HEK293 (cell line): ENCODE data around the gene ENPEP.

Experiments
- CTCF ChIA-PET: fragments of 350-600 bp; formaldehyde crosslinking; extraction: SDS; loops from one replicate; lab custom pipeline; 2021; ENCODE audit warnings: antibody characterized with exemption; lab: Yijun Ruan, JAX
- POLR2A ChIA-PET: fragments of 300-600 bp; formaldehyde crosslinking; extraction: SDS; loops from one replicate; lab custom pipeline; 2020; ENCODE audit warnings: antibody characterized with exemption, inconsistent platforms; lab: Yijun Ruan, JAX
- H3K27ac ChIP-seq: fragments of 200-500 bp; sonication (Bioruptor generic); 2 replicates; pipeline ENCODE4 v1.5.1; 2014; ENCODE audit warnings: low read depth, low read length, control low read depth, inconsistent platforms; ENCODE audit errors: extremely low read depth
- H3K36me3 ChIP-seq, 2 experiments: fragments of 200-500 bp in 1 of 2; sonication (Bioruptor generic) in 1 of 2; 1 replicate in 1 of 2; 2 replicates in 1 of 2; pipeline ENCODE4 v1.5.1; 2014 to 2017; ENCODE audit warnings: inconsistent platforms in 2 of 2, low read length in 2 of 2; ENCODE audit not compliant: control insufficient read depth in 2 of 2, insufficient read depth in 1 of 2
- H3K4me1 ChIP-seq: fragments of 200-500 bp; sonication (Bioruptor generic); 2 replicates; pipeline ENCODE4 v1.5.1; 2014; ENCODE audit warnings: mild to moderate bottlenecking, low read length, inconsistent platforms; ENCODE audit not compliant: control insufficient read depth, insufficient read depth
- H3K4me3 ChIP-seq: 2 replicates; pipeline ENCODE4 v1.5.1; 2011; ENCODE audit warnings: low read depth, mild to moderate bottlenecking, control low read depth, low read length, moderate library complexity
- H3K9me3 ChIP-seq: fragments of 200-500 bp; sonication (Bioruptor generic); 2 replicates; pipeline ENCODE4 v1.5.1; 2014; ENCODE audit warnings: low read depth, low read length, inconsistent platforms; ENCODE audit not compliant: control insufficient read depth, insufficient read depth
- GLI2 ChIP-seq: fragments of 450-650 bp; formaldehyde crosslinking; IDR thresholded peaks from 2 replicates; pipeline ENCODE4; 2017; ENCODE audit warnings: missing biosample characterization, missing genetic modification characterization, low read depth, borderline replicate concordance
- GLIS1 ChIP-seq: fragments of 450-650 bp; formaldehyde crosslinking; IDR thresholded peaks from 2 replicates; pipeline ENCODE4 v1.5.1; 2016; ENCODE audit warnings: missing biosample characterization, missing genetic modification characterization
- HOXA7 ChIP-seq: sonication (generic); formaldehyde crosslinking; IDR thresholded peaks from 2 replicates; pipeline ENCODE4 v1.8.1; 2022; ENCODE audit warnings: missing genetic modification reagents, borderline replicate concordance
- KLF7 ChIP-seq: fragments of 450-650 bp; formaldehyde crosslinking; IDR thresholded peaks from 2 replicates; pipeline ENCODE4 v1.5.1; 2016; ENCODE audit warnings: missing biosample characterization, missing genetic modification characterization, borderline replicate concordance
- KLF8 ChIP-seq: fragments of 450-650 bp; formaldehyde crosslinking; IDR thresholded peaks from 2 replicates; pipeline ENCODE4 v1.5.1; 2016; ENCODE audit warnings: missing biosample characterization, missing genetic modification characterization
- REPIN1 ChIP-seq: fragments of 450-650 bp; formaldehyde crosslinking; IDR thresholded peaks from 2 replicates; pipeline ENCODE4 v1.5.1; 2017; ENCODE audit warnings: missing biosample characterization, missing genetic modification characterization, low read depth
- TCF7L2 ChIP-seq: IDR thresholded peaks from 2 replicates; pipeline ENCODE4 v1.6.1; 2011; ENCODE audit warnings: low read depth, mild to moderate bottlenecking, inconsistent platforms, low read length, moderate library complexity, borderline replicate concordance
- ZBTB21 ChIP-seq: fragments of 450-650 bp; formaldehyde crosslinking; IDR thresholded peaks from 2 replicates; pipeline ENCODE4 v1.5.1; 2017; ENCODE audit warnings: missing biosample characterization, missing genetic modification characterization
- ZBTB8A ChIP-seq: fragments of 450-650 bp; formaldehyde crosslinking; IDR thresholded peaks from 2 replicates; pipeline ENCODE4 v1.5.1; 2016; ENCODE audit warnings: missing biosample characterization, missing genetic modification characterization
- ZIC2 ChIP-seq: fragments of 450-650 bp; formaldehyde crosslinking; IDR thresholded peaks from 2 replicates; pipeline ENCODE4 v1.5.1; 2016; ENCODE audit warnings: missing biosample characterization, missing genetic modification characterization
- ZNF112 ChIP-seq: fragments of 450-650 bp; formaldehyde crosslinking; IDR thresholded peaks from 2 replicates; pipeline ENCODE4 v1.5.0; 2017; ENCODE audit warnings: missing biosample characterization, missing genetic modification characterization
- ZNF155 ChIP-seq: fragments of 450-650 bp; formaldehyde crosslinking; IDR thresholded peaks from 2 replicates; pipeline ENCODE4 v1.5.1; 2016; ENCODE audit warnings: missing biosample characterization, missing genetic modification characterization
- ZNF202 ChIP-seq: fragments of 450-650 bp; formaldehyde crosslinking; IDR thresholded peaks from 2 replicates; pipeline ENCODE4 v1.5.1; 2016; ENCODE audit warnings: missing biosample characterization, missing genetic modification characterization, borderline replicate concordance
- ZNF214 ChIP-seq: fragments of 450-650 bp; formaldehyde crosslinking; IDR thresholded peaks from 2 replicates; pipeline ENCODE4 v1.5.1; 2017; ENCODE audit warnings: missing biosample characterization, mild to moderate bottlenecking, missing genetic modification characterization, borderline replicate concordance
- ZNF274 ChIP-seq, 2 experiments: fragments of 200-500 bp in 1 of 2; fragments of 450-650 bp in 1 of 2; sonication (Bioruptor generic) in 1 of 2; formaldehyde crosslinking in 1 of 2; IDR thresholded peaks; 2 replicates each; pipeline versions ENCODE4 v1.5.1 to v1.6.1; 2014 to 2016; ENCODE audit warnings: borderline replicate concordance in 1 of 2, inconsistent platforms in 1 of 2, low read length in 1 of 2, missing biosample characterization in 1 of 2, missing genetic modification characterization in 1 of 2
- ZNF311 ChIP-seq: fragments of 450-650 bp; formaldehyde crosslinking; IDR thresholded peaks from 2 replicates; pipeline ENCODE4 v1.5.1; 2017; ENCODE audit warnings: missing biosample characterization, missing genetic modification characterization, borderline replicate concordance
- ZNF391 ChIP-seq: fragments of 450-650 bp; formaldehyde crosslinking; IDR thresholded peaks from 2 replicates; pipeline ENCODE4 v1.5.1; 2016; ENCODE audit warnings: low read depth, missing biosample characterization, missing genetic modification characterization, borderline replicate concordance
- ZNF394 ChIP-seq: fragments of 450-650 bp; formaldehyde crosslinking; IDR thresholded peaks from 2 replicates; pipeline ENCODE4 v1.5.1; 2016; ENCODE audit warnings: missing biosample characterization, missing genetic modification characterization, mild to moderate bottlenecking, moderate library complexity, borderline replicate concordance
- ZNF426 ChIP-seq: fragments of 450-650 bp; formaldehyde crosslinking; IDR thresholded peaks from 2 replicates; pipeline ENCODE4 v1.5.1; 2017; ENCODE audit warnings: missing biosample characterization, missing genetic modification characterization, mild to moderate bottlenecking, inconsistent platforms, moderate library complexity
- ZNF433 ChIP-seq: fragments of 450-650 bp; formaldehyde crosslinking; IDR thresholded peaks from 2 replicates; pipeline ENCODE4 v1.5.1; 2016; ENCODE audit warnings: missing biosample characterization, missing genetic modification characterization, low read depth
- ZNF473 ChIP-seq: fragments of 450-650 bp; formaldehyde crosslinking; IDR thresholded peaks from 2 replicates; pipeline ENCODE4 v1.5.1; 2017; ENCODE audit warnings: missing biosample characterization, missing genetic modification characterization
- ZNF548 ChIP-seq: fragments of 450-650 bp; formaldehyde crosslinking; IDR thresholded peaks from 2 replicates; pipeline ENCODE4 v1.5.1; 2016; ENCODE audit warnings: missing biosample characterization, missing genetic modification characterization
- ZNF677 ChIP-seq: fragments of 450-650 bp; IDR thresholded peaks from 2 replicates; pipeline ENCODE4 v1.5.0; 2018; ENCODE audit warnings: missing biosample characterization, mild to moderate bottlenecking, missing genetic modification characterization, moderate library complexity
- ZNF701 ChIP-seq: fragments of 450-650 bp; formaldehyde crosslinking; IDR thresholded peaks from 2 replicates; pipeline ENCODE4 v1.5.1; 2016; ENCODE audit warnings: missing biosample characterization, missing genetic modification characterization
- ZNF768 ChIP-seq: fragments of 450-650 bp; formaldehyde crosslinking; IDR thresholded peaks from 2 replicates; pipeline ENCODE4 v1.5.1; 2018; ENCODE audit warnings: missing biosample characterization, mild to moderate bottlenecking, missing genetic modification characterization
- TF ChIP-seq, protein P1 (sequence below): fragments of 450-650 bp; IDR thresholded peaks from 2 replicates; pipeline ENCODE4 v1.5.1; 2018; ENCODE audit warnings: missing biosample characterization, missing genetic modification characterization
- TF ChIP-seq, protein P2 (sequence below): fragments of 450-650 bp; formaldehyde crosslinking; IDR thresholded peaks from 2 replicates; pipeline ENCODE4 v1.5.1; 2016; ENCODE audit warnings: missing biosample characterization, missing genetic modification characterization
- TF ChIP-seq, protein P3 (sequence below): fragments of 450-650 bp; formaldehyde crosslinking; IDR thresholded peaks from 2 replicates; pipeline ENCODE4 v1.5.1; 2016; ENCODE audit warnings: missing biosample characterization, missing genetic modification characterization

ENPEP gene

DNA sequence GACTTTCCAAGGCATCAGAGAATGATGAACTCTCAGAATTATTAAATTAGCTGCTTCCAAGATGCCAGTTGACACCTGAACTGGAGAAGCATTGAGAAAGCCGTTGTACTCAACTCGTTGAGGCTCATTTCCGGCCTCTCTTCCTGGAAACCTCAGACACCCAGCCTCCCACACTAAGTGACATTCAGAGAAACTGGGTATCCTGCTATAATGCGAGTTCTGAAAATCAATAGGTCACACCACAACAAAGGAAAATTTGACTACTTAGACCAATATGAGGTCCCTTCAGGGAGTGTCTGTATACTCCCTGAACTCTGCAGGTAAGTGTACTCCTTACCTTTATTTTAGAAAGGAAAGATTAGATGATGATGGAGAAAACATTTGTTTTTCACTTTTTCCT, 51.2 kb downstream of the ENPEP start (continued):
- TF ChIP-seq, protein P1, sequence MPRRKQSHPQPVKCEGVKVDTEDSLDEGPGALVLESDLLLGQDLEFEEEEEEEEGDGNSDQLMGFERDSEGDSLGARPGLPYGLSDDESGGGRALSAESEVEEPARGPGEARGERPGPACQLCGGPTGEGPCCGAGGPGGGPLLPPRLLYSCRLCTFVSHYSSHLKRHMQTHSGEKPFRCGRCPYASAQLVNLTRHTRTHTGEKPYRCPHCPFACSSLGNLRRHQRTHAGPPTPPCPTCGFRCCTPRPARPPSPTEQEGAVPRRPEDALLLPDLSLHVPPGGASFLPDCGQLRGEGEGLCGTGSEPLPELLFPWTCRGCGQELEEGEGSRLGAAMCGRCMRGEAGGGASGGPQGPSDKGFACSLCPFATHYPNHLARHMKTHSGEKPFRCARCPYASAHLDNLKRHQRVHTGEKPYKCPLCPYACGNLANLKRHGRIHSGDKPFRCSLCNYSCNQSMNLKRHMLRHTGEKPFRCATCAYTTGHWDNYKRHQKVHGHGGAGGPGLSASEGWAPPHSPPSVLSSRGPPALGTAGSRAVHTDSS (tag by site-specific recombination), result no peak
- TF ChIP-seq TCF7L2 (no peak), ZNF155 (no peak), ZNF311 (tag by site-specific recombination) (no peak)

DNA sequence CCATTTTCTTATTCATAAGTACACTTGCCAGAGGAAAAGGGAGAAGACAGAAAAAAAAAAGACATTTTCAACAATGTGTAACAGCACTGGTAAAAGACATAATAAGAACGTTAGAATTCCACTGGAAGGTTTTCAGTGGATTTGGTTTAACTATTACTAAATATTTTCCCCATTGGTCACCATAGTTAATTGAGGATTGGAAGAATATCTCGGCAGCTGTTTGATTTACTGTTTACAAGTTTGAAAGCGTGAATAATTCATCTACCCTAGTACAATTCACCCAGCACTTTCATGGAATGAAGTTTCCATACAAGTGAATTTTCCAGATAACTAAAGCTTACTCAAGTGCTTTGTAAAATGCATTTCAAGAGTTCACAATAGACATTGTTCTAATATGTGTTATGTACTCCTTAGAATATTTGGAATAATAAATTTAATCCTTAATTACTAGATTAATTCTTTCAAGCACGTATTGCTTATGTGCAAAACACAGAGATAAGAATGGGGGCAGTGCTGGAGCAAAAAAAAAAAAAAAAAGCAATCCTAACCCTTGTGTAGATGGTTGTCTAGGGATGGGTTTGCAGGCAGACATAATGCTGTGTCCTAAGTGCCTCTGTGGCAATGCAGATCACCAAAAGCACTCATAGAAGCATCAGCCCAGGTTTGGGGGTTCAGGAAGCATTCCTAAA, 57.1 kb downstream of the ENPEP start:
- H3K36me3 ChIP-seq, result no peaks in the 10 kb centered on the region
- ChIA-PET CTCF (interaction anchor here (0.7 to 1.6 kb wide), 3 partner anchors 17 to 534 kb away, joined by 3 to 7 read pairs (median 5); no protein-coding TSS in a partner anchor), POLR2A (no interaction called here)
- no peaks in the 10 kb centered on the region for H3K4me1 ChIP-seq
- H3K4me3 ChIP-seq, result no peak overlapping the region
- H3K27ac ChIP-seq, result no peak overlapping the region
- H3K9me3 ChIP-seq, result no peaks in the 10 kb centered on the region
- TF ChIP-seq ZNF677 (tag by site-specific recombination) (no peak), GLI2 (tag by site-specific recombination) (no peak), ZNF214 (no peak), ZNF391 (tag by site-specific recombination) (no peak), GLIS1 (tag by site-specific recombination) (no peak), ZNF701 (tag by site-specific recombination) (no peak), ZNF112 (tag by site-specific recombination) (no peak), ZNF473 (tag by site-specific recombination) (no peak), REPIN1 (no peak), ZNF548 (tag by site-specific recombination) (no peak), ZNF394 (tag by site-specific recombination) (no peak), KLF8 (tag by site-specific recombination) (no peak), ZBTB21 (tag by site-specific recombination) (no peak), ZNF274 (IDR thresholded peaks at IDR 0.05; ENCODE audit: low read length) (no peak), ZNF274 (tag by site-specific recombination; IDR thresholded peaks at IDR 0.05; ENCODE audit: borderline replicate concordance) (no peak)
- TF ChIP-seq, all 188 proteins: peak for 0

DNA sequence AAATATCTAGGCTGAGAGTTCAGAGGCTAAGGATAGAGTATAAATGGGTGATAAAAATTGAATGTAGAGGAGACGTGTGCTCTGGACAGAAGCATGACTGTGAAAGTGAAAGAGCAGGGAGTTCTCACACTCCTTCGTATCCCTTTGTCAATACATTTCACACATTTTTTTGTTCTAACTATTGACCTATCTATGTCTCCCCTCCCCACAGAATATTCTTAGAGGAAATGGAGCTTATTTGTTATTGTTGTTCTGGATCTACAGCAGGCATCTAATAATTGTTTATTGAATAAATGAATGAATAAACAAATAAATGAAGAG, 57.6 kb downstream of the ENPEP start:
- Histone ChIP-seq H3K36me3 (no peaks in the 10 kb centered on the region), H3K4me3 (no peak overlapping the region), H3K4me1 (no peaks in the 10 kb centered on the region), H3K9me3 (no peaks in the 10 kb centered on the region), H3K27ac (no peak overlapping the region)
- CTCF ChIA-PET, result interaction anchor here (0.7 to 1.6 kb wide), 2 partner anchors 18 to 77 kb away, joined by 3 to 7 read pairs; no protein-coding TSS in a partner anchor
- POLR2A ChIA-PET, result interaction anchor here (0.6 kb wide), 1 partner anchor 166 kb away, joined by 3 read pairs; no protein-coding TSS in a partner anchor
- TF ChIP-seq, protein P2, sequence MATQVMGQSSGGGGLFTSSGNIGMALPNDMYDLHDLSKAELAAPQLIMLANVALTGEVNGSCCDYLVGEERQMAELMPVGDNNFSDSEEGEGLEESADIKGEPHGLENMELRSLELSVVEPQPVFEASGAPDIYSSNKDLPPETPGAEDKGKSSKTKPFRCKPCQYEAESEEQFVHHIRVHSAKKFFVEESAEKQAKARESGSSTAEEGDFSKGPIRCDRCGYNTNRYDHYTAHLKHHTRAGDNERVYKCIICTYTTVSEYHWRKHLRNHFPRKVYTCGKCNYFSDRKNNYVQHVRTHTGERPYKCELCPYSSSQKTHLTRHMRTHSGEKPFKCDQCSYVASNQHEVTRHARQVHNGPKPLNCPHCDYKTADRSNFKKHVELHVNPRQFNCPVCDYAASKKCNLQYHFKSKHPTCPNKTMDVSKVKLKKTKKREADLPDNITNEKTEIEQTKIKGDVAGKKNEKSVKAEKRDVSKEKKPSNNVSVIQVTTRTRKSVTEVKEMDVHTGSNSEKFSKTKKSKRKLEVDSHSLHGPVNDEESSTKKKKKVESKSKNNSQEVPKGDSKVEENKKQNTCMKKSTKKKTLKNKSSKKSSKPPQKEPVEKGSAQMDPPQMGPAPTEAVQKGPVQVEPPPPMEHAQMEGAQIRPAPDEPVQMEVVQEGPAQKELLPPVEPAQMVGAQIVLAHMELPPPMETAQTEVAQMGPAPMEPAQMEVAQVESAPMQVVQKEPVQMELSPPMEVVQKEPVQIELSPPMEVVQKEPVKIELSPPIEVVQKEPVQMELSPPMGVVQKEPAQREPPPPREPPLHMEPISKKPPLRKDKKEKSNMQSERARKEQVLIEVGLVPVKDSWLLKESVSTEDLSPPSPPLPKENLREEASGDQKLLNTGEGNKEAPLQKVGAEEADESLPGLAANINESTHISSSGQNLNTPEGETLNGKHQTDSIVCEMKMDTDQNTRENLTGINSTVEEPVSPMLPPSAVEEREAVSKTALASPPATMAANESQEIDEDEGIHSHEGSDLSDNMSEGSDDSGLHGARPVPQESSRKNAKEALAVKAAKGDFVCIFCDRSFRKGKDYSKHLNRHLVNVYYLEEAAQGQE, result no peak
- TF ChIP-seq ZNF202 (tag by site-specific recombination) (no peak), ZBTB8A (tag by site-specific recombination) (no peak), ZIC2 (tag by site-specific recombination) (no peak), ZNF768 (tag by site-specific recombination) (no peak), KLF7 (tag by site-specific recombination) (no peak), ZNF426 (tag by site-specific recombination) (no peak), ZNF433 (tag by site-specific recombination) (no peak), HOXA7 (no peak)
- TF ChIP-seq, protein P3, sequence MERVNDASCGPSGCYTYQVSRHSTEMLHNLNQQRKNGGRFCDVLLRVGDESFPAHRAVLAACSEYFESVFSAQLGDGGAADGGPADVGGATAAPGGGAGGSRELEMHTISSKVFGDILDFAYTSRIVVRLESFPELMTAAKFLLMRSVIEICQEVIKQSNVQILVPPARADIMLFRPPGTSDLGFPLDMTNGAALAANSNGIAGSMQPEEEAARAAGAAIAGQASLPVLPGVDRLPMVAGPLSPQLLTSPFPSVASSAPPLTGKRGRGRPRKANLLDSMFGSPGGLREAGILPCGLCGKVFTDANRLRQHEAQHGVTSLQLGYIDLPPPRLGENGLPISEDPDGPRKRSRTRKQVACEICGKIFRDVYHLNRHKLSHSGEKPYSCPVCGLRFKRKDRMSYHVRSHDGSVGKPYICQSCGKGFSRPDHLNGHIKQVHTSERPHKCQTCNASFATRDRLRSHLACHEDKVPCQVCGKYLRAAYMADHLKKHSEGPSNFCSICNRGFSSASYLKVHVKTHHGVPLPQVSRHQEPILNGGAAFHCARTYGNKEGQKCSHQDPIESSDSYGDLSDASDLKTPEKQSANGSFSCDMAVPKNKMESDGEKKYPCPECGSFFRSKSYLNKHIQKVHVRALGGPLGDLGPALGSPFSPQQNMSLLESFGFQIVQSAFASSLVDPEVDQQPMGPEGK (tag by site-specific recombination), result no peak
